DOHH2 (cell line): Measurements from ENCODE around the gene SLC27A5.

Experiments
- EZH2phosphoT487 ChIP-seq: fragments of 200-600 bp; sonication (generic); IDR thresholded peaks from 2 replicates; pipeline ENCODE4 v1.6.1; 2017; ENCODE audit warnings: borderline replicate concordance, mild to moderate bottlenecking, antibody characterized with exemption, low read length, moderate library complexity, mixed read lengths
- TF ChIP-seq, protein P1 (sequence below): fragments of 200-600 bp; sonication (generic); IDR thresholded peaks from one replicate; pipeline ENCODE4 v1.5.1; 2014; ENCODE audit warnings: antibody characterized with exemption, mild to moderate bottlenecking, low read depth, low read length; ENCODE audit not compliant: poor library complexity, severe bottlenecking

DNA sequence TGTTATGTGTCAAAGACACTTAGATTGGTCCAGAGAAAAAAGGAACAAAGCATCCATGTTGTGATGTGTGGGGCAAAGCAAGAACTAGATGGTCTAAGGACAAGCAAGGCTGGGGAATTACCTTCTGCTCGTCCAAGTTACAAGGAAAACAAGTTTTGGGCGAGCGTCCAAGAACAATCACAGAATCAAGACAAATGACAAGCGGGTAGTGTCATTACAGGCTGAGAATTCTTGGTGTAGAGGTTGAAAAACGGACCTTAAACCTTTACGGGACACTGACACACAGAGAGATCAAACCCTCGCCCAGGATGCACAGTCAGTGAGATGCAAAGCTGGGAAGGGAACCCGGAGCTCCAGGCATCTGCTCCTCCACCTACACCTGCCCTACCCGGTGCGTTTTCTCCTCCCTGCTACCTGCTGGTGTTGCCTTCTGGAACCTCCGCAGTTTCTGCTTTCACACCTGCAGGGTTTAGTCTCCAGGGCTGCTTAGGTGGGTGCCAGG is 60.9 kb downstream of the SLC27A5 start:
- TF ChIP-seq, protein P1, sequence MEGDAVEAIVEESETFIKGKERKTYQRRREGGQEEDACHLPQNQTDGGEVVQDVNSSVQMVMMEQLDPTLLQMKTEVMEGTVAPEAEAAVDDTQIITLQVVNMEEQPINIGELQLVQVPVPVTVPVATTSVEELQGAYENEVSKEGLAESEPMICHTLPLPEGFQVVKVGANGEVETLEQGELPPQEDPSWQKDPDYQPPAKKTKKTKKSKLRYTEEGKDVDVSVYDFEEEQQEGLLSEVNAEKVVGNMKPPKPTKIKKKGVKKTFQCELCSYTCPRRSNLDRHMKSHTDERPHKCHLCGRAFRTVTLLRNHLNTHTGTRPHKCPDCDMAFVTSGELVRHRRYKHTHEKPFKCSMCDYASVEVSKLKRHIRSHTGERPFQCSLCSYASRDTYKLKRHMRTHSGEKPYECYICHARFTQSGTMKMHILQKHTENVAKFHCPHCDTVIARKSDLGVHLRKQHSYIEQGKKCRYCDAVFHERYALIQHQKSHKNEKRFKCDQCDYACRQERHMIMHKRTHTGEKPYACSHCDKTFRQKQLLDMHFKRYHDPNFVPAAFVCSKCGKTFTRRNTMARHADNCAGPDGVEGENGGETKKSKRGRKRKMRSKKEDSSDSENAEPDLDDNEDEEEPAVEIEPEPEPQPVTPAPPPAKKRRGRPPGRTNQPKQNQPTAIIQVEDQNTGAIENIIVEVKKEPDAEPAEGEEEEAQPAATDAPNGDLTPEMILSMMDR, result no peak
- TF ChIP-seq EZH2phosphoT487, result no peak
